ENCODE data around the gene MRPS18A. TPM values are rescaled to one million over a fixed set of nuclear protein-coding genes. Genes with fewer than 3 reads are reported as not detected.

Gene MRPS18A
- total and polyA plus RNA-seq, 2 of the 13 experiments (the other 11 are each of a cell fraction or from before 2014, with no cell fraction given), result 87.8 to 89.1 TPM

DNA sequence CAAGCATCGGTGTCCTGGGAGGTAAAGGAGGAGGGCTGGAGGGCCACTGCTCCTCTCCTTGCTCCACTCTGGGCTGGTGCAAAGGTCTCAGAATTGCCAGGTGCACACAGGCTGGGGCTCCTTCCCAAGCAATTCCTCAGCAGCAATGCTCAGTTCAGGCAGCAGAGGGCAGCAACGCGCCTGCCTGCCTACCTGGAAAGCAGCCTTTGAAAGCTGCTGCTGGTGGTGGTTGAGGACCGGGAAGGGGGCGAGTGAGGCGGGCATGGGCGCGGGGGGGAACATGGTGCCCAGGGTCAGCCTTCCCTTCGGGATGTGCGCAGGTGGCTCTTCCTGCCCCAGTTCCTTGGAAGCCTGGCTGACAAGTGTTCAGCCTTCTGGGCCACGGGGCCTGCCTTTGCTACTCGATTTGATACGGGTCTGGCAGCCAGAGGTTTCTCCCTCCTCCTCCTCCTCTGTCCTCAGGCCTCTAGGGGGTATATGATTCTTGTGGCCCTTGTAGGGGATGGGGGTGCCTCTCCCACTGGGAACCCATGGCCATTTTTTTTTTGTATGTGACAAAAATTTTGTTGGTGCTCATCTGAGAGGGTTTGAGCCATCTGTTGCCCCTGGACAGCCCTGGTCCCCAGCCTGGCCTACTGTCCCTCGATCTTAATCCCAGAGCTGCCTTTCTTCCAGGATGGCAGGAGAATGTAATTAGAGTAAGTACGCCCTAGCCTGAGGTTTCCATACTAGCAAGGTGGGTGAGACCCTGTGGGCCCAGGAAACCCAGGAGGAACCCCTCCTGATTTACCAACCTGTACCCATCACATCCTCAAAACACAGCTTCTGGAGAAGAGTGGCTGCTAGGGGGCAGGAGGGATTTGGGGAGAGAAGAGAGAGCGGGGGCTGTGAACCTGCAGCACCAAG lies 20.1 kb downstream of the MRPS18A start (continued):
- TF ChIP-seq, protein P1, sequence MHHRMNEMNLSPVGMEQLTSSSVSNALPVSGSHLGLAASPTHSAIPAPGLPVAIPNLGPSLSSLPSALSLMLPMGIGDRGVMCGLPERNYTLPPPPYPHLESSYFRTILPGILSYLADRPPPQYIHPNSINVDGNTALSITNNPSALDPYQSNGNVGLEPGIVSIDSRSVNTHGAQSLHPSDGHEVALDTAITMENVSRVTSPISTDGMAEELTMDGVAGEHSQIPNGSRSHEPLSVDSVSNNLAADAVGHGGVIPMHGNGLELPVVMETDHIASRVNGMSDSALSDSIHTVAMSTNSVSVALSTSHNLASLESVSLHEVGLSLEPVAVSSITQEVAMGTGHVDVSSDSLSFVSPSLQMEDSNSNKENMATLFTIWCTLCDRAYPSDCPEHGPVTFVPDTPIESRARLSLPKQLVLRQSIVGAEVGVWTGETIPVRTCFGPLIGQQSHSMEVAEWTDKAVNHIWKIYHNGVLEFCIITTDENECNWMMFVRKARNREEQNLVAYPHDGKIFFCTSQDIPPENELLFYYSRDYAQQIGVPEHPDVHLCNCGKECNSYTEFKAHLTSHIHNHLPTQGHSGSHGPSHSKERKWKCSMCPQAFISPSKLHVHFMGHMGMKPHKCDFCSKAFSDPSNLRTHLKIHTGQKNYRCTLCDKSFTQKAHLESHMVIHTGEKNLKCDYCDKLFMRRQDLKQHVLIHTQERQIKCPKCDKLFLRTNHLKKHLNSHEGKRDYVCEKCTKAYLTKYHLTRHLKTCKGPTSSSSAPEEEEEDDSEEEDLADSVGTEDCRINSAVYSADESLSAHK (CRISPR knock-in tag; IDR thresholded peaks at IDR 0.05; ENCODE audit: borderline replicate concordance), result no peak
- TF ChIP-seq MXI1 (IDR thresholded peaks at IDR 0.05; ENCODE audit: borderline replicate concordance, low read depth, low read length), result no peak
- TF ChIP-seq ZNF878 (CRISPR knock-in tag; IDR thresholded peaks at IDR 0.05), result no peak
- no peak for TF ChIP-seq GATA4 (IDR thresholded peaks at IDR 0.05; ENCODE audit: borderline replicate concordance, low read depth)
- TF ChIP-seq FOXK2 (IDR thresholded peaks at IDR 0.05), result no peak
- 0 out of 2 replicates have a peak, but pooled peaks have one; percentile 18 for TF ChIP-seq KAT7 (CRISPR knock-in tag; IDR thresholded peaks at IDR 0.05; ENCODE audit: borderline replicate concordance)
- TF ChIP-seq ASH2L (IDR thresholded peaks at IDR 0.05; ENCODE audit: insufficient read length, low read depth, low read length), result peak; percentile 16
- TF ChIP-seq U2AF2 (IDR thresholded peaks at IDR 0.05; ENCODE audit: low read depth, low read length), result no peak
- TF ChIP-seq, protein P2, sequence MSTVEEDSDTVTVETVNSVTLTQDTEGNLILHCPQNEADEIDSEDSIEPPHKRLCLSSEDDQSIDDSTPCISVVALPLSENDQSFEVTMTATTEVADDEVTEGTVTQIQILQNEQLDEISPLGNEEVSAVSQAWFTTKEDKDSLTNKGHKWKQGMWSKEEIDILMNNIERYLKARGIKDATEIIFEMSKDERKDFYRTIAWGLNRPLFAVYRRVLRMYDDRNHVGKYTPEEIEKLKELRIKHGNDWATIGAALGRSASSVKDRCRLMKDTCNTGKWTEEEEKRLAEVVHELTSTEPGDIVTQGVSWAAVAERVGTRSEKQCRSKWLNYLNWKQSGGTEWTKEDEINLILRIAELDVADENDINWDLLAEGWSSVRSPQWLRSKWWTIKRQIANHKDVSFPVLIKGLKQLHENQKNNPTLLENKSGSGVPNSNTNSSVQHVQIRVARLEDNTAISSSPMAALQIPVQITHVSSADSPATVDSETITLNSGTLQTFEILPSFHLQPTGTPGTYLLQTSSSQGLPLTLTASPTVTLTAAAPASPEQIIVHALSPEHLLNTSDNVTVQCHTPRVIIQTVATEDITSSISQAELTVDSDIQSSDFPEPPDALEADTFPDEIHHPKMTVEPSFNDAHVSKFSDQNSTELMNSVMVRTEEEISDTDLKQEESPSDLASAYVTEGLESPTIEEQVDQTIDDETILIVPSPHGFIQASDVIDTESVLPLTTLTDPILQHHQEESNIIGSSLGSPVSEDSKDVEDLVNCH (CRISPR knock-in tag; IDR thresholded peaks at IDR 0.05), result no peak
- no peak for TF ChIP-seq ZKSCAN1 (IDR thresholded peaks at IDR 0.05; ENCODE audit: low read length)
- TF ChIP-seq MAFK (conservative IDR thresholded peaks at IDR 0.05 in 1 of 2, IDR thresholded peaks at IDR 0.05 in 1 of 2; ENCODE audit: low read length in 2 of 2), result no peak
- TF ChIP-seq XBP1 (CRISPR knock-in tag; IDR thresholded peaks at IDR 0.05), result no peak
- no peak for TF ChIP-seq EP300 (IDR thresholded peaks at IDR 0.05; ENCODE audit: low read depth in 2 of 2, low read length in 2 of 2)
- no peak for TF ChIP-seq EP300 (CRISPR knock-in tag; IDR thresholded peaks at IDR 0.05; ENCODE audit: borderline replicate concordance)
- TF ChIP-seq ZFYVE20 (CRISPR knock-in tag; IDR thresholded peaks at IDR 0.05; ENCODE audit: borderline replicate concordance, low read depth), result no peak
- peak; percentile 40 for TF ChIP-seq PHF8 (CRISPR knock-in tag; IDR thresholded peaks at IDR 0.05)
- TF ChIP-seq RAD21 (CRISPR knock-in tag; IDR thresholded peaks at IDR 0.05), result peak; percentile 97
- no peak for TF ChIP-seq ZNF720 (CRISPR knock-in tag; IDR thresholded peaks at IDR 0.05)
- 0 out of 2 replicates have a peak, but pooled peaks have one; percentile 24 for TF ChIP-seq TGIF2 (CRISPR knock-in tag; IDR thresholded peaks at IDR 0.05)
- no peak for TF ChIP-seq ZZZ3 (CRISPR knock-in tag; IDR thresholded peaks at IDR 0.05; ENCODE audit: borderline replicate concordance)
- no peak for TF ChIP-seq ZNF660 (CRISPR knock-in tag; IDR thresholded peaks at IDR 0.05; ENCODE audit: borderline replicate concordance, low read depth)
- TF ChIP-seq ZMYM3 (CRISPR knock-in tag; IDR thresholded peaks at IDR 0.05), result peak; percentile 41; the same call in 1 of the 2 replicates
- no peak for TF ChIP-seq CENPX (CRISPR knock-in tag; IDR thresholded peaks at IDR 0.05)
- no peak for TF ChIP-seq ZBTB43 (CRISPR knock-in tag; conservative IDR thresholded peaks at IDR 0.05)
- no peak for TF ChIP-seq ZNF7 (CRISPR knock-in tag; IDR thresholded peaks at IDR 0.05)

All from HepG2 (cell line).